Keratinocyte (primary cell): ENCODE data around the gene MED15. TPM values are rescaled to one million over a fixed set of nuclear protein-coding genes. Genes with fewer than 3 reads are reported as not detected.

Experiments
- DNase-seq: peaks from one replicate; pipeline ENCODE4 v3.0.0-alpha.2; 2011; ENCODE audit warnings: low read depth, missing footprints, low spot score
- FAIRE-seq: peaks from 2 replicates; lab custom pipeline; 2011; peaks lifted over from hg19 to GRCh38; lab: Jason Lieb, UNC
- H2AFZ ChIP-seq: 2 replicates; pipeline ENCODE4 v1.6.0; 2012; ENCODE audit warnings: low read length, control low read depth, inconsistent platforms; ENCODE audit not compliant: control insufficient read depth
- H3K27ac ChIP-seq: 2 replicates; pipeline ENCODE4 v1.5.1; 2011; ENCODE audit warnings: low read length; ENCODE audit not compliant: control insufficient read depth, insufficient read depth
- H3K27me3 ChIP-seq: 3 replicates; pipeline ENCODE4 v1.6.0; 2011; ENCODE audit warnings: low read length; ENCODE audit not compliant: control insufficient read depth, insufficient read depth; ENCODE audit errors: extremely low read depth
- H3K36me3 ChIP-seq, 2 experiments: 2 replicates in 1 of 2; 3 replicates in 1 of 2; pipeline ENCODE4 v1.5.1; 2011; ENCODE audit warnings: low read length in 2 of 2, mild to moderate bottlenecking in 1 of 2; ENCODE audit not compliant: control insufficient read depth in 2 of 2, insufficient read depth in 2 of 2; ENCODE audit errors: extremely low read depth in 1 of 2
- H3K4me1 ChIP-seq: 3 replicates; pipeline ENCODE4 v1.5.1; 2011; ENCODE audit warnings: low read length; ENCODE audit not compliant: control insufficient read depth, insufficient read depth; ENCODE audit errors: extremely low read depth
- H3K4me2 ChIP-seq: 3 replicates; pipeline ENCODE4 v1.6.0; 2011; ENCODE audit warnings: low read depth, low read length; ENCODE audit not compliant: control insufficient read depth, insufficient read depth; ENCODE audit errors: extremely low read depth
- H3K4me3 ChIP-seq, 3 experiments: fragments of 200-600 bp in 1 of 3; sonication (generic) in 1 of 3; 2 replicates in 2 of 3; 3 replicates in 1 of 3; pipeline ENCODE4 v1.5.1; 2011 to 2016; ENCODE audit warnings: low read length in 3 of 3, mild to moderate bottlenecking in 3 of 3, control low read depth in 2 of 3, inconsistent platforms in 1 of 3, low read depth in 1 of 3, mixed read lengths in 1 of 3, mixed run types in 1 of 3, moderate library complexity in 1 of 3; ENCODE audit not compliant: control insufficient read depth in 2 of 3, insufficient read depth in 2 of 3; ENCODE audit errors: extremely low read depth in 1 of 3
- H3K79me2 ChIP-seq: 2 replicates; pipeline ENCODE4 v1.6.0; 2012; ENCODE audit warnings: low read length; ENCODE audit not compliant: control insufficient read depth, insufficient read depth
- H3K9ac ChIP-seq: 3 replicates; pipeline ENCODE4 v1.6.0; 2011; ENCODE audit warnings: low read length; ENCODE audit not compliant: control insufficient read depth, insufficient read depth; ENCODE audit errors: extremely low read depth
- H3K9me1 ChIP-seq: 3 replicates; pipeline ENCODE4 v1.6.0; 2011; ENCODE audit warnings: low read length; ENCODE audit not compliant: control insufficient read depth, insufficient read depth; ENCODE audit errors: extremely low read depth
- H3K9me3 ChIP-seq: 2 replicates; pipeline ENCODE4 v1.5.1; 2012; ENCODE audit warnings: low read depth, low read length; ENCODE audit not compliant: control insufficient read depth
- H4K20me1 ChIP-seq: 3 replicates; pipeline ENCODE4 v1.6.0; 2011; ENCODE audit warnings: low read length; ENCODE audit not compliant: control insufficient read depth, insufficient read depth; ENCODE audit errors: extremely low read depth
- EZH2 ChIP-seq: IDR thresholded peaks from one replicate; pipeline ENCODE4 v1.6.1; 2012; ENCODE audit warnings: inconsistent platforms, mild to moderate bottlenecking, low read length, moderate library complexity
- dilution Hi-C: fragments of 300-500 bp; cut with MboI; formaldehyde crosslinking; loops from one replicate; pipeline ENCODE4 v1.7.0; 2020; ENCODE audit warnings: low sequenced_read_pairs; ENCODE audit not compliant: extremely low pct_ligation_motif_present
- polyA plus RNA-seq, 5 experiments: library from polyadenylated mRNA; depleted of rRNA in 3 of 5; stranded (reverse) in 3 of 5; stranded (forward) in 1 of 5; unstranded in 1 of 5; fragments of >200 nt; gene quantifications; 1 replicate in 1 of 5; 2 replicates in 3 of 5; 3 replicates in 1 of 5; pipeline versions ENCODE4 v1.2.1 to v1.2.3, GENCODE V29; 2011 to 2012; ENCODE audit warnings: missing spikeins in 2 of 5, low read depth in 1 of 5, low replicate concordance in 1 of 5
- TF ChIP-seq, protein P1 (sequence below), 3 experiments: IDR thresholded peaks in 1 of 3; conservative IDR thresholded peaks in 1 of 3; optimal IDR thresholded peaks in 1 of 3; 2 replicates in 2 of 3; 3 replicates in 1 of 3; pipeline versions ENCODE3 to v1.5.1; 2011; ENCODE audit warnings: low read length in 3 of 3, mild to moderate bottlenecking in 3 of 3, moderate library complexity in 2 of 3, control low read depth in 1 of 3, inconsistent platforms in 1 of 3; ENCODE audit not compliant: insufficient read depth in 2 of 3; ENCODE audit errors: extremely low read depth in 1 of 3

Gene MED15
- polyA plus RNA-seq, 1 donor (not counting 4 experiments of a cell fraction or from before 2014, with no cell fraction given) = 24.9 TPM

DNA sequence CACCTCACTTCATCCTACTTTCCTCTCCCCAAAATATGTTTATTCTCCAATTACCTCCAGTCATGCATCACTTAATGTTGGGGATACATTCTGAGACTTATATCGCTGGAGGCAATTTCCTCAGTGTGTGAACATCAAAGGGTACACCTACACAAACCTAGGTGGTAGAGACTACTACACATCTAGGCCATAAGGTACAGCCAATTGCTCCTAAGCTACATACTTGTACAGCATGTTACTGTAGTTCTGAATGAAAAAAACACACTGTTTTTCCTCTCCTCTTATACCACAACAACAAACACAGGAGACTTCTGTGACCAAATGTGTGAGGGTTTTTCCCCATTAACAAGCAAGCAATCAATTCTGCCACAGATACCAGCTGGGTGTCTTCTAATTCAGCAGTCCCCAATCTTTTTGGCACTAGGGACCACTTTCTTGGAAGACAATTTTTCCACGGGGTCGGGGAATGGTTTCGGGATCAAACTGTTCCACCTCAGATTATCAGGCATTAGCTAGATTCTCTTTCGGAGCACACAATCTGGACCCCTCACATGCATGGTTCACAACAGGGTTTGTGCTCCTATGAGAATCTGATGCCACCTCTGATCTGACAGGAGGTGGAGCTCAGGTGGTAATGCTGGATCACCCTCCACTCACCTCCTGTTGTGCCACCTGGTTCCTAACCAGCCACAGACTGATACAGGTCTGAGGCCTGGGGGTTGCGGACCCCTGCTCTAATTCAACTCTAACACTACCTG, 17.0 kb upstream of the MED15 start:
- H3K4me2 ChIP-seq = no peak overlapping the region
- DNase-seq (no peak), FAIRE-seq (no peak)
- H3K9ac ChIP-seq = no peak overlapping the region
- TF ChIP-seq, protein P1, sequence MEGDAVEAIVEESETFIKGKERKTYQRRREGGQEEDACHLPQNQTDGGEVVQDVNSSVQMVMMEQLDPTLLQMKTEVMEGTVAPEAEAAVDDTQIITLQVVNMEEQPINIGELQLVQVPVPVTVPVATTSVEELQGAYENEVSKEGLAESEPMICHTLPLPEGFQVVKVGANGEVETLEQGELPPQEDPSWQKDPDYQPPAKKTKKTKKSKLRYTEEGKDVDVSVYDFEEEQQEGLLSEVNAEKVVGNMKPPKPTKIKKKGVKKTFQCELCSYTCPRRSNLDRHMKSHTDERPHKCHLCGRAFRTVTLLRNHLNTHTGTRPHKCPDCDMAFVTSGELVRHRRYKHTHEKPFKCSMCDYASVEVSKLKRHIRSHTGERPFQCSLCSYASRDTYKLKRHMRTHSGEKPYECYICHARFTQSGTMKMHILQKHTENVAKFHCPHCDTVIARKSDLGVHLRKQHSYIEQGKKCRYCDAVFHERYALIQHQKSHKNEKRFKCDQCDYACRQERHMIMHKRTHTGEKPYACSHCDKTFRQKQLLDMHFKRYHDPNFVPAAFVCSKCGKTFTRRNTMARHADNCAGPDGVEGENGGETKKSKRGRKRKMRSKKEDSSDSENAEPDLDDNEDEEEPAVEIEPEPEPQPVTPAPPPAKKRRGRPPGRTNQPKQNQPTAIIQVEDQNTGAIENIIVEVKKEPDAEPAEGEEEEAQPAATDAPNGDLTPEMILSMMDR (optimal IDR thresholded peaks at IDR 0.05 in 1 of 3, IDR thresholded peaks at IDR 0.05 in 1 of 3, conservative IDR thresholded peaks at IDR 0.05 in 1 of 3; ENCODE audit: extremely low read depth in 1 of 3, insufficient read depth in 2 of 3, low read length in 3 of 3) = no peak
- no peak for TF ChIP-seq EZH2
- H3K79me2 ChIP-seq = peaks cover 8% of the 10 kb centered on the region
- H3K4me1 ChIP-seq = peaks cover 6% of the 10 kb centered on the region
- no peaks in the 10 kb centered on the region for H4K20me1 ChIP-seq
- H3K9me1 ChIP-seq = no peaks in the 10 kb centered on the region
- no peak overlapping the region for H2AFZ ChIP-seq
- no peak overlapping the region for H3K4me3 ChIP-seq
- dilution Hi-C loops = no loop called here
- peaks cover 1 to 12% of the 10 kb centered on the region in 2 experiments for H3K36me3 ChIP-seq
- no peaks in the 10 kb centered on the region for H3K9me3 ChIP-seq
- no peaks in the 10 kb centered on the region for H3K27me3 ChIP-seq
- H3K27ac ChIP-seq = no peak overlapping the region

DNA sequence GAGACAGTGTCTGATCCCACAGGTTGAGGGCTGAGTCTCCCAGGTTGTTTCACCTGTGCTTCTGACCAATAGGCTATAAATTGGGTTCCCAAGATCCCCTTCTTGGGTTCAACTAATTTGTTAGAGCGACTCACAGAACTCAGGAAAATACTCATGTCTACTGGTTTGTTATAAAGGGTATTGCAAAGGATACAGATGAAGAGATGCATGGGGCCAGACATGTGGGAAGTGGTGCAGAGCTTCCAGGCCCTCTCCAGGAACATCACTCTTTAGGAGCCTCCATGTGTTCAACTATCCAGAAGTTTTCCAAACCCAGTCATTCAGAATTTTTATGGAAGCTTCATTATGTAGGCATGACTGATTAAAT, 16.5 kb upstream of the MED15 start:
- H4K20me1 ChIP-seq = no peaks in the 10 kb centered on the region
- FAIRE-seq = no peak
- no peaks in the 10 kb centered on the region for H3K9me3 ChIP-seq
- no peak overlapping the region for H3K4me3 ChIP-seq
- dilution Hi-C loops = no loop called here
- H3K9me1 ChIP-seq = no peaks in the 10 kb centered on the region
- DNase-seq = no peak
- H3K9ac ChIP-seq = no peak overlapping the region
- H3K36me3 ChIP-seq = peaks cover 1 to 12% of the 10 kb centered on the region in 2 experiments
- no peak overlapping the region for H3K4me2 ChIP-seq
- H3K4me1 ChIP-seq = peaks cover 6% of the 10 kb centered on the region
- TF ChIP-seq EZH2 = no peak
- TF ChIP-seq, protein P1 (optimal IDR thresholded peaks at IDR 0.05 in 1 of 3, IDR thresholded peaks at IDR 0.05 in 1 of 3, conservative IDR thresholded peaks at IDR 0.05 in 1 of 3; ENCODE audit: extremely low read depth in 1 of 3, insufficient read depth in 2 of 3, low read length in 3 of 3) = no peak
- H3K27me3 ChIP-seq = no peaks in the 10 kb centered on the region
- H2AFZ ChIP-seq = no peak overlapping the region
- peaks cover 8% of the 10 kb centered on the region for H3K79me2 ChIP-seq
- no peak overlapping the region for H3K27ac ChIP-seq
